DND-41 (cell line): ENCODE results near the gene PASK.

Source experiments
- ATAC-seq: fragments of 200-7000 bp; cut with Tn5 transposase; 3 replicates; pipeline ENCODE4 v1.9.1; 2021; ENCODE audit warnings: low read depth; ENCODE audit not compliant: insufficient read depth
- DNase-seq: peaks from one replicate; pipeline ENCODE4 v3.0.0-alpha.2; 2020
- H2AFZ ChIP-seq: 2 replicates; pipeline ENCODE4 v1.6.0; 2012; ENCODE audit warnings: low read depth, low read length
- H3K27ac ChIP-seq: 2 replicates; pipeline ENCODE4 v1.5.1; 2012; ENCODE audit warnings: low read length, inconsistent platforms
- H3K27me3 ChIP-seq: fragments of 200-600 bp; sonication (generic); 2 replicates; pipeline ENCODE4 v1.6.0; 2012; ENCODE audit warnings: low read length, mild to moderate bottlenecking, inconsistent platforms; ENCODE audit not compliant: insufficient read depth, poor library complexity
- H3K36me3 ChIP-seq: 2 replicates; pipeline ENCODE4 v1.5.1; 2012; ENCODE audit warnings: low read length, inconsistent platforms; ENCODE audit not compliant: insufficient read depth
- H3K4me1 ChIP-seq: 2 replicates; pipeline ENCODE4 v1.5.1; 2012; ENCODE audit warnings: mild to moderate bottlenecking, low read length; ENCODE audit not compliant: insufficient read depth
- H3K4me2 ChIP-seq: 2 replicates; pipeline ENCODE4 v1.6.0; 2012; ENCODE audit warnings: mild to moderate bottlenecking, moderate library complexity, low read length, inconsistent platforms; ENCODE audit not compliant: insufficient read depth
- H3K4me3 ChIP-seq, 2 experiments: fragments of 200-600 bp in 1 of 2; shearing (Covaris generic) in 1 of 2; 2 replicates each; pipeline ENCODE4 v1.5.1; 2012 to 2016; ENCODE audit warnings: inconsistent platforms in 2 of 2, low read length in 2 of 2, mild to moderate bottlenecking in 2 of 2, low read depth in 1 of 2, moderate library complexity in 1 of 2
- H3K79me2 ChIP-seq: 2 replicates; pipeline ENCODE4 v1.6.0; 2012; ENCODE audit warnings: low read length, inconsistent platforms; ENCODE audit not compliant: insufficient read depth
- H3K9ac ChIP-seq: 2 replicates; pipeline ENCODE4 v1.6.0; 2012; ENCODE audit warnings: low read depth, mild to moderate bottlenecking, inconsistent platforms, low read length, moderate library complexity
- H3K9me3 ChIP-seq: 2 replicates; pipeline ENCODE4 v1.5.1; 2012; ENCODE audit warnings: low read length, moderate library complexity, mild to moderate bottlenecking, inconsistent platforms; ENCODE audit not compliant: insufficient read depth, severe bottlenecking
- H4K20me1 ChIP-seq: 2 replicates; pipeline ENCODE4 v1.6.0; 2012; ENCODE audit warnings: low read length; ENCODE audit not compliant: insufficient read depth
- CTCF ChIP-seq: IDR thresholded peaks from 2 replicates; pipeline ENCODE4 v1.5.1; 2012; ENCODE audit warnings: borderline replicate concordance, low read length, moderate library complexity, mild to moderate bottlenecking; ENCODE audit not compliant: poor library complexity, severe bottlenecking; ENCODE audit errors: extremely low read depth
- EZH2 ChIP-seq: IDR thresholded peaks from 3 replicates; pipeline ENCODE4 v1.6.1; 2012; ENCODE audit warnings: borderline replicate concordance, low read depth, mild to moderate bottlenecking, moderate library complexity, low read length, inconsistent platforms; ENCODE audit not compliant: severe bottlenecking

PASK gene

GRCh38 chr2:241156971-241157441, 7.7 kb upstream of the PASK start:
- peaks cover 15% of the 10 kb centered on the region for H3K79me2 ChIP-seq
- H3K4me3 ChIP-seq, result no peak overlapping the region
- H3K4me1 ChIP-seq, result peaks cover 4% of the 10 kb centered on the region
- no peak for TF ChIP-seq CTCF
- TF ChIP-seq EZH2, result no peak
- ATAC-seq (no peak), DNase-seq (no peak)
- H4K20me1 ChIP-seq, result peaks cover 12% of the 10 kb centered on the region; the same call in 1 of the 2 replicates
- H3K9ac ChIP-seq, result no peak overlapping the region
- no peaks in the 10 kb centered on the region for H3K27me3 ChIP-seq
- no peak overlapping the region for H3K4me2 ChIP-seq
- no peak overlapping the region for H2AFZ ChIP-seq
- no peaks in the 10 kb centered on the region for H3K9me3 ChIP-seq
- H3K27ac ChIP-seq, result no peak overlapping the region
- H3K36me3 ChIP-seq, result peaks cover 64% of the 10 kb centered on the region

GRCh38 chr2:241155936-241156335, 6.7 kb upstream of the PASK start:
- no peak overlapping the region for H2AFZ ChIP-seq
- no peak overlapping the region for H3K4me3 ChIP-seq
- peaks cover 57% of the 10 kb centered on the region for H3K36me3 ChIP-seq
- peaks cover 12% of the 10 kb centered on the region; the same call in 1 of the 2 replicates for H4K20me1 ChIP-seq
- no peak overlapping the region for H3K27ac ChIP-seq
- ATAC-seq (no peak), DNase-seq (no peak)
- H3K4me2 ChIP-seq, result no peak overlapping the region
- no peaks in the 10 kb centered on the region for H3K9me3 ChIP-seq
- TF ChIP-seq CTCF (no peak), EZH2 (no peak)
- H3K4me1 ChIP-seq, result peaks cover 14% of the 10 kb centered on the region
- H3K27me3 ChIP-seq, result no peaks in the 10 kb centered on the region
- no peak overlapping the region for H3K9ac ChIP-seq
- peaks cover 26% of the 10 kb centered on the region for H3K79me2 ChIP-seq

GRCh38 chr2:241154915-241155314, 5.6 kb upstream of the PASK start:
- no peak overlapping the region for H3K4me2 ChIP-seq
- no peak overlapping the region for H3K27ac ChIP-seq
- no peaks in the 10 kb centered on the region for H3K27me3 ChIP-seq
- no peaks in the 10 kb centered on the region for H3K9me3 ChIP-seq
- ATAC-seq (no peak), DNase-seq (no peak)
- peaks cover 31% of the 10 kb centered on the region for H3K79me2 ChIP-seq
- TF ChIP-seq CTCF (no peak), EZH2 (no peak)
- no peak overlapping the region for H2AFZ ChIP-seq
- H3K4me3 ChIP-seq, result no peak overlapping the region
- peaks cover 49% of the 10 kb centered on the region for H3K36me3 ChIP-seq
- H3K9ac ChIP-seq, result no peak overlapping the region
- peaks cover 17% of the 10 kb centered on the region for H3K4me1 ChIP-seq
- peaks cover 12% of the 10 kb centered on the region; the same call in 1 of the 2 replicates for H4K20me1 ChIP-seq
